GM21526 (cell line): ENCODE measurements around the gene RNF44.

Experiments used
- ATAC-seq: cut with Tn5 transposase; IDR thresholded peaks from one replicate; pipeline ENCODE4 v1.9.1; 2021; ENCODE audit warnings: moderate library complexity; ENCODE audit not compliant: unreplicated experiment, low FRiP score

RNF44 gene

DNA sequence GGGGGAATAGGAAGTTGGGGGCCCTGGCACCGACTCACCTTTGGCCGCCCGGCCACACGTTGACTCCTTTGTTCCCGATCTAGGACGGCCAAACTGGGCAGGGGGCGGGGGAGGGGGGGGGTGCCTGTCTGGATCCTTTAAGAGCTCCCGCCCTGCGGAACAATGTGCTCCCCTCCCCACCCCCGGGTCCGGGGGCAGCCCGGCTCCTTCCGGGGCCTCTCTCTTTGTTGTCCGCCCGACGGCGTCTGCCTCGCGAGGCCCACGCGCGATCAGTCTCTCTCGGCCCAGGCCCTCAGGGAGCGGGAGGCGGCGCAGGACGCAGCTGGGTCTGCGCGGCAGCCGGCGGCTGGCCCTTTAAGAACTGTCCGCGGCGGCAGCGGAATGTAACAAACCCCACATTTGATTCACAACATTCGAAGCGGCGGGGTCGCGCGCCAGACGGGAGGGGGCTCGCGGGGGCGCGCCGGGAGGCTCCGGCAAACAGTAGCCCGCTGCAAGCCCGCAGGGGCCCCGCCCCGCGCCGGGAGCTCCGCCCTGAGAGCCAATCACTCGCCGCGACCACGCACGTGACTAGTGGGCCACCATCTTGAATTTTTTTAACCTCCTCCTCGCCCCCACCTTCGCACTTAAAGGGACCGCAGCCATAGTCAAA, at the start of gene RNF44:
Gene RNF44, minus strand, starts transcription at position 501 of the 652 bp plus-strand sequence. CDS start 4,930 bp downstream, outside the sequence.
- ATAC-seq: peak; percentile 49

DNA sequence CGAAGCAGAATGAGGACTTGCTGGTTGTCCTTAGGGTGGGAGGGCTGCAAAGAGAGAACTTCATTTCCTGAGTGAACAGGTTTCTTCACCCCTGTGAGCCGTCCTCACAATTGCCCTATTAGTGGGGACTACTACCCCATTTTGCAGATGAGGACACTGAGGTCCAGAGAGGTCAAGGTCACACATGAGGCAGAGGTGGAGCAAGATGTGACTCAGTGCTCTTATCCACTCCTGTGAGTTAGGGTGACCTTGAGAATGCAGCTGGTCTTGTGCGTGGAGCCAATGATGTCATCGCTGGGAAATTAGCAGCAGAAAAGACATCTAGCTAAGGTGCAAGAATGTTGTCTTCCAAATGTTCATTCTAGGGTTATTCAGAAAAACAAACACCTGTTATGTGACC, 45.9 kb upstream of the RNF44 start:
- no peak for ATAC-seq

DNA sequence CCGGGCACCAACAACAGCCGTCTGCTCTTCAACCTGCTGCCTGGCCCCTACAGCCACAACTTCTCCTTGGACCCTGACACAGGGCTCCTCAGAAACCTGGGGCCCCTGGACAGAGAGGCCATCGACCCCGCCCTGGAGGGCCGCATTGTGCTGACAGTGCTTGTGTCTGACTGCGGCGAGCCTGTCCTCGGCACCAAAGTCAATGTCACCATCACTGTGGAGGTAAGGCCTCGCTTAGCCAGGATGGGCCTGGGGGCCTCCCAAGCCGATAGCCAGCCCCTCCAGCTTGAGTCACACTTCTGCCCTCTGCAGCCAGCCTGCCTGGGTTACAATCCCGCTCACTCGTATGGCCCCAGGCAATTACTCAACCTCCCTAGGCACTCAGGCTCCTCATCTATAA, 44.2 kb upstream of the RNF44 start:
- no peak for ATAC-seq

GRCh38 chr5:176579323-176579722, 42.1 kb upstream of the RNF44 start:
- ATAC-seq: no peak

- no peak for ATAC-seq
Measured at GRCh38 chr5:176578391-176578808, 41.2 kb upstream of the RNF44 start.

DNA sequence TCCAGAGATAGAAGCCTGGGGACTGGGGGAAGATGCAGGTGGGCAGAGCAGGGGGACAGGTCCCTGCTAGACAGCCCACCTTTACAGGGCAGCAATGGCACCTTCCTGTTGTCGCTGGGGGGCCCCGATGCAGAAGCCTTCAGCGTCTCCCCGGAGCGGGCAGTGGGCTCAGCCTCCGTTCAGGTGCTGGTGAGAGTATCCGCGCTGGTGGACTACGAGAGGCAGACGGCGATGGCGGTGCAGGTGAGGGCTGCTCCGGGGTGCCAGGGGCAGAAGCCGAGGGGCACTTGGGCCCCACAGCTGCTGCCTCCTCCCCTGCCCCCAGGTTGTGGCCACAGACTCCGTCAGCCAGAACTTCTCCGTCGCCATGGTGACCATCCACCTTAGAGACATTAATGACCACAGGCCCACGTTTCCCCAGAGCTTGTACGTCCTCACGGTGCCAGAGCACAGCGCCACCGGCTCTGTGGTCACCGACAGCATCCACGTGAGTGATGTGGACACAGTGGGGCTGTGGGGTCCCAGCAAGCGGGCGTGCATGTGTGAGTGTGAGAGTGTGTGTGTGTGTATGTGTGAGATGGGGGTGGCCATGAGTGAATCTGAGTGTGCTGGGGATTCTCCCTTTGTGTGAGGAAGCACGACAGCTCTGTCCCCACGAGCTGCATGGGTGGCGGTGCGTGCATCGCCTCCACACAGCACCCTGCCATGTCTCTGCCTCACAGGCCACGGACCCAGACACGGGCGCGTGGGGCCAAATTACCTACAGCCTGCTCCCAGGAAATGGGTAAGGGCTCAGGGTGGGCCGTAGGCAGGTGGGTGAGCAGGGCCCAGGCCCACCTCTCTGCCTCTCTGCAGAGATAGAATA, 40.3 kb upstream of the RNF44 start:
- no peak for ATAC-seq

GRCh38 chr5:176575488-176576422, 38.6 kb upstream of the RNF44 start:
- no peak for ATAC-seq

DNA sequence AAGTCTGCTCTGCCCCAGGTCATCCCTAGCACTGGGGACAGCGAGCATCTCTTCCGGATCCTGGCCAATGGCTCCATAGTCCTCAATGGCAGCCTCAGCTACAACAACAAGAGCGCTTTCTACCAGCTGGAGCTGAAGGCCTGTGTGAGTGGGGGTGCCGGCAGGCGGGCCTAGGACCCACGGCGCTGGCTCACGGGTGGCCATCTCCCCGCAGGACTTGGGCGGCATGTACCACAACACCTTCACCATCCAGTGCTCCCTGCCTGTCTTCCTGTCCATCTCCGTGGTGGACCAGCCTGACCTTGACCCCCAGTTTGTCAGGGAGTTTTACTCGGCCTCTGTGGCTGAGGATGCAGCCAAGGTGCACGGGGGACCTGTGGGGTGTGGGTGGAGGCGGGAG, 37.9 kb upstream of the RNF44 start:
- no peak for ATAC-seq

DNA sequence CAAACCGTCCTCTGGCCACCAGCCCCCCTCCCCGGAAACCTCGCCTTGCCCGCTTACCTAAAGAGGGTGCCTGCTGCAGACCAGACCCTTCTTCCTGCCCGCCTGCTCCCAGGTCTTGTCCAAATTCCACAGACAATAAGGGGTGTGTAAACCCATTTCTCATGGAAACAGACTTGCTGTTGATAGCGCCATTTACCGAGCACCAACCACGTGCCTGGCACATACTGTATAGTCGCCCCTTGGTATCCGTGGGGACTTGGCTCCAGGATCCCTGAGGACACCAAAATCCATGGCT, 37.0 kb upstream of the RNF44 start:
- ATAC-seq: no peak

- ATAC-seq: peak; percentile 64
Measured at GRCh38 chr5:176573564-176574296, 36.5 kb upstream of the RNF44 start.

DNA sequence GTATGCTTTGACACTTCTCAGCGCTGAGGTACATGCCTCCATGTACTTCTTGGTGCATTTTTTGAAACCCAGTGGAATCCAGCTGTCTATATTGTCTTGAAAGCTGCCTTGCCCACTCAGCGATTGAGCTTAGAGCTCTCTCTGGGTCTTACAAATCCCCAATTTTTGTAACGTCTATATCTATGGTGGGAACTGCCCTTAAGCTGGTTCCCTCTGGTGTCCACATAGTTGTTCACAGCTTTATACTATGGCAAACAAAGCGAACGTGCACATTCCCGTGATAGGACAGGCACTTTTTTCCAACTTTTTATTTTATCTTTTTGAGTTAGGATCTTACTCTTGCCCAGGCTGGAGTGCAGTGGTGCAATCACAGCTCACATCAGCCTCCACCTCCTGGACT, 32.8 kb upstream of the RNF44 start:
- ATAC-seq: no peak

GRCh38 chr5:176568657-176569056, 31.5 kb upstream of the RNF44 start:
- ATAC-seq: no peak

GRCh38 chr5:176565760-176566288, 28.6 kb upstream of the RNF44 start:
- no peak for ATAC-seq

GRCh38 chr5:176564002-176564401, 26.8 kb upstream of the RNF44 start:
- no peak for ATAC-seq

GRCh38 chr5:176562189-176562588, 25.0 kb upstream of the RNF44 start:
- no peak for ATAC-seq

GRCh38 chr5:176561259-176561658, 24.1 kb upstream of the RNF44 start:
- ATAC-seq: no peak

- no peak for ATAC-seq
Measured at GRCh38 chr5:176560364-176560763, 23.2 kb upstream of the RNF44 start.

DNA sequence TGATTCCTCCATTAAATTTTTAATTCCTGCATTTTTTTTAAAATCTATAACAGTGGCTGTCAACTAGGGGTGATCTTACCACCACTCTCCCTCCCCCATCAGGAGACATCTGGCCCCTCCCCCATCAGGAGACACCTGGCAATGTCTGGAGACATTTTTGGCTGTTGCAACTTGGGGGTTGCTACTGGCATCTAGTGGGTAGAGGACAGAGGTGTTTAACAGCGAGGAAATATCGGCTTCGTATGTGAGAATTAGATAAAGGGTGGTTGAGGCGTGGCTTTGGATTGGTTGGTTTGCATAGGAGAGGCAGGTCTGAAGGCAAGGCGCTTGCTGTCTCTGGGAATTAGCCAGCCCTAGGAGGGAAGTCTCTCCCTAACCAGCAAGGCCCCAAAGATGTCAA, 22.5 kb upstream of the RNF44 start:
- no peak for ATAC-seq

DNA sequence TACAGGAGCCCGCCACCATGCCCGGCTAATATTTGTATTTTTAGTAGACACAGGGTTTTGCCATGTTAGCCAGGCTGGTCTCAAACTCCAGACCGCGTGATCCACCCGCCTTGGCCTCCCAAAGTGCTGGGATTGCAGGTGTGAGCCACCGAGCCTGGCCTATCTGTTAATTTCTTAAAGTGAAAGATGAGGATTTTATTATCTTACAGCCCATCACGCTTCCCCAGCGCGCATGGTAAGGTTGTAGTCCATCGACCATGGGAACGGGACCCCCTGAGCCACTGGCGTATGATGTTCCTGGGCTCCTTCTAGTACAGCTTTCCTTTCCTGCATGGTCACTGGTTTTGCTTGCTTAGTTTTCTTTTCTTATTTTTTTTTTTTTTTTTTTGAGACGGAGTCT, 20.6 kb upstream of the RNF44 start:
- ATAC-seq: no peak
